Activated CD4-positive, alpha-beta T cell treated with anti-CD3 and anti-CD28 coated beads, Interleukin-2, Interleukin-4, amounts not matched to agents 100 ng/mL and 50 ng/mL, durations not matched to agents 16 hours and 8 hours (primary cell): Measurements from ENCODE around the gene ATP8A2.

Experiments used
- DNase-seq: peaks from one replicate; pipeline ENCODE4 v3.0.0-alpha.2; 2020; ENCODE audit warnings: low spot score

The ATP8A2 gene

GRCh38 chr13:25632166-25632888 is 260.6 kb downstream of the ATP8A2 start:
- no peak for DNase-seq

DNA sequence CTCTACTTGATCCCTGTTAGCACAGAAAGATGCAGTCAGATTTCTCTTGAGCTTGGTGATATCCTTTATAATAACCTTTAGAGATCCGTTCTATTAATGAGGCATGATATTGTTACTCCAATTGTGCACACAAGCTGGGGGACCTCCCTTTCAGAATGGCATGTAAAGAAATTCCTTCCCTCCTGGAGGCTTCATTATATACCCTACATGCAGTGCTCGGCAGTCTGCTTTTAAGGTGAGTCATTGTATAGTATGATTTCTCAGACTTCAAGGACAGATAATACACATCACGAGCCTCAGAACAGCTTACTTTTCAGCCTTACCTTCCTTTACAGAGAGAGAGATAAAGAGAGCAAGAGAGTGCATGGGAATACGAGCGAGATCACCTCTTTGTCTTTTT is 261.3 kb downstream of the ATP8A2 start:
- no peak for DNase-seq

DNA sequence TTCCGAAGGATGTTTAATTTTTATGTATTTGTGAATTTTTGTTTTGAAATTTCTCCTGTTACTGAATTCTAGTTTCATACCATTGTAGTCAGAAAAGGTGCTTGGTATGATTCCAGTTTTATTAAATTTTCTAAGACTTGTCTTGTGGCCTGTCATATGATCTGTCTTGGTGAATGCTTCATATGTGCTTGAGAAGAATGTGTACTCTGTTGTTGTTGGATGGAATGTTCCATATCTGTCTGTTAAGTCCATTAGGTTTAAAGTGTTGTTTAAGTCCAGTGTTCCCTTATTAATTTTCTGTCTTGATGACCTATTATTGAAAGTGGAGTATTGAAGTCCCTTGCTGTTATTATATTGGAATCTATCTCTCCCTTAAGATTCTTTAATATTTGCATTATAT is 273.9 kb downstream of the ATP8A2 start:
- no peak for DNase-seq

GRCh38 chr13:25649001-25649633 is 277.3 kb downstream of the ATP8A2 start:
- no peak for DNase-seq

DNA sequence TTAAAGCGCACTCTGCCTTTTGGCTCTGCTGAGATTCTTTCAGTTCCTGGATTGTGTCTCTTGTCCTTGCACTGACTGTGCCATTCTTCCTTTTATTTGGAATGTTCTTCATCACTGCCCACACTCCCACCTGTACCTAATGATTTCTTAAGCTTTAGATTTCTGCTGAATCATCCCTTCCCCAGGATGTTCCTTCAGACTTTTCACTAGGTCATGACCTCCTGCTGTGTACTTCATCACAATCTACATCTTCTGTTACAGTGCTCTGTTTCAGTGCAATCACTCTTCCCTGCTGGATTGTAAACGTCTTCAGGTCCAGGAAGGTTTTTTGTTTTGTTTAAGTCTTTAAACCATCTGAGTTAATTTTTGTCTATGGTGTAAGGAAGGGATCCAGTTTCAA is 281.0 kb downstream of the ATP8A2 start:
- no peak for DNase-seq

DNA sequence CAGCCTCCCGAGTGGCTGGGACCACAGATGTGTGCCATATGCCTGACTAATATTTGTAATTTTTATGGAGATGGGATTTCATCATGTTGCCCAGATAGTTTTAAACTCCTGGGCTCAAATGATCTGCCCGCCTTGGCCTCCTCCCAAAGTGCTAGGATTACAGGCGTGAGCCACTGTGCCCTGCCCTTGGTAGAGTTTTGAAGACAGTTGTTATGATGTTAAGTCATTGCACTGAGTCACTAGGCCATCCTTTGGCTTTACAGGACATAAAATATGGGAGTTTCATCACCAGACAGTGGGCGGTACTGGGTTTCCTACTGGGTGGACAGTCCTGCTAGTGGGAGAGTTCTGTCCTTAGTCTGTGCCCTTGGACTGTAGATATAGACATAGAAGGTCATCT is 282.5 kb downstream of the ATP8A2 start:
- DNase-seq: no peak

DNA sequence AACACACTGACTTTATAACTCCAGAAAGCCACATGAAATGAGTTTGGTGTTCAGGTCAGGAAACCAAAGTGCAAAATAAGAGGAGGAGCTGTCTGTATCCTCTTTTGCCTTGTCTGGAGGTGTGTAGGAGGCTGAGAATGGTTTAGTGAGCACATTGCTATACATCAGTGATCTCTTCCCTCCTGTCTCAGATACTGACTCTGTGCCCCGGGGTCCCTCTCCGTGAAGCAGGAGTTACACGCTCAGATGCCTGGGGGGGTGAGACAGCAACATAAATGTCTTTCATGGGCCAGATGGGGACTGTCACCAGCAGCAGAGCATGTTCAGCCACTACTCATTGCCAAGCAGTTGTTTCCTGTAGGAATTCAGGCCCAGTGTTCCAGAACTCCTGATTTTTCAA is 285.4 kb downstream of the ATP8A2 start:
- DNase-seq: no peak

DNA sequence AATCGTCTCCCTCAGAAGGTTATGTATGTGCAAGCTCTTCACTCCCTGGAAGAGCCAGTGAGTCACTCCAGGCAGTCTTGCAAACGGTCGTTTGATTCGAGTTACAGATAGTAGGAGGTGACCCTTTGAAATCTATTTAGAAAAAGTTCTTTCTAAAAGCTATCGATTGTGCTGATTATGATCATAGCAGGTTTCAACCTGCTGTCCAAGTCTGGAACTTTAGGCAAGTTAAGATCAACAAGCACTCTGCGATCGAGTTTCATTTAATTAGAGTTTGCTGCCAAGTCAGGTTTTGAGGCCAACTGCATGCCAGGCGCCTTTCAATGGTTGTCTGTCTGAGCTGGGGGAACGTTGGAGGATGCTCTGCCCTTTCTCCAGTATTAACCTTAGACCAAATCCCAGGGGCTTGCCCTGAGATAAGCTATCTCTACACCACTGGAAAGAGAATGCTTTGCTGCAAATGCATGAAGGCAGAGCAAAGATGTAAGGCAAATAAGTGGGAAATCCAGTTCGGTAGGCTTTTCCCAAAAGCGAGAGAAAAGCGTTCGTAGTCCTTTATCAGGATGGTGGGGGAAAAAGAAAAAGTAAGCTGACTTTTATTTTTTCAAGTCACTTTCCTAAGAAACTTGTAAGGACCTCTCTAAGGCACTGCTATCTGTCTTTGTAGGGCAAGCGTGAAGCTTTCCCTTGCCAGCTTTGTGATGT is 287.5 kb downstream of the ATP8A2 start:
- DNase-seq: no peak

DNA sequence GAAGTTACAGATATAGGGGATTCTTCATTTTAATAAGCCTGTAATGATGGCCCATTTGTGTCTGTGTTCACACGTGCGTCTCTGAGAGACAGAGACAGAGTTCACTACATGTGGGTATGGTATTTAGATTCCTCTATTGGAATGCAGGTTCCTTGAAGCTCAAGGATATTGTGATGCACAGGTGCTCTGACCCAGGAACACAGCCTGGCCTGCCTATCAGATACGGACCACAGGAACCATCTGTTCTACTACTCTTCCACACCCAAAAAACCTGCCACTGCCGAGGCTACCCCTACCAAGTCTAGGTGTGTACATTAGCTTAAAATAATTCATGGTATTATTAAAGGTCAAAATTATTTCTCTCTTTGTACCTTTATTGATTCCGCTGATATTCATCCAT is 289.2 kb downstream of the ATP8A2 start:
- no peak for DNase-seq

DNA sequence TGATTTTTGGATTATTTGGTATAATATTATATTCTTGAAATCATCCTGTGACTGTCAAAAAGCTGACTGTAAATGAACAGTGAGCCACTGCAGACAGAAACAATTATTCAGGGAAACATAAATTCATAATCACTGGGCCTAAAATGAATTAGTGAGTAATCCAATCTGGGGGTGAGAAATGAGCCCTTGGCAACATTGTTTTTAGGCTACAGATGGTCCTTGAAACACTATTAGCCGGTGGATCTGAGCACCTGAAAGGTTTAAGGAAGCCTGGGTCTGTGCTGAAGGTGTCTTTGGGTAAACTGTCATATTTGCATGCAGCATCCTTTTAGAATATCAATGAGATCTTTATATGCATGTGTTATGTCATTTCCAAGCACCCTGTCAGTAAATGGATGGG is 290.7 kb downstream of the ATP8A2 start:
- DNase-seq: no peak

DNA sequence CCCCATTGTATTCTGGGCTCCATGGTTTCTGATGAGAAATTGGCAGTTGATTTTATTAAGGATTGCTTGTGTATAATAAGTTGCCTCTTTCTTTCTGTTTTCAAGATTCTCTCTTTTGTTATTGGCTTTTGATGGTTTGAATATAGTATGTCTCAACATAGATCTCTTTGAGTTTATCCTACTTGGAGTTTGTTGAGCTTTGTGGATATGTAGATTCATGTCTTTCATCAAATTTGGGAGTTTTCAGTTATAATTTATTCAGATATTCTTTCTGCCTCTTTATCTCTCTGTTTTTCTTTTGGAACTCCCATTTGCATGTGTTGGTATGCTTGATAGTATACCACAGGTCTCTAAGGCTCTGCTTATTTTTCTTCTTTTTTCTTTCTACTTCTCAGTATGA is 296.6 kb downstream of the ATP8A2 start:
- DNase-seq: no peak

- DNase-seq: no peak
Measured at GRCh38 chr13:25673711-25674110, 301.9 kb downstream of the ATP8A2 start.

GRCh38 chr13:25674371-25674770 is 302.6 kb downstream of the ATP8A2 start:
- no peak for DNase-seq

DNA sequence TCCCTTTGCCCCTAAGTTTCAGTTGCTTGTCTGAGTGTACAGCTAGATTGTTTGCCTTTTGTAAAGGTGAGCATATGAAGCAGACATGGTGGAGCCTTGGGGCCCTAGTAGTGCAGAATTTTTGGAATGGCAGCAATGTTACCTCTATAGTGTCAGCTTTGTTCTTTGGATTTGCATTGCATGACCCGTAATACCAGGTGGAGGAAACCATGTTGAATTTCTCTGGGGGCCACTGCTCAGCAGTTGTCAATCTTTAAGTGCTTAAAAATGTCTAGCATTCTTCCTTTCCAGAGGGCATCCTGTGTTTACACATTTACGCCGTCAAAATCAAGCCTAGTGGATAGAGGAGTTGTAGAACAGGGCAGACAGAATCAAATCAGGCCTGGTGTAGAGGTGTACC is 303.3 kb downstream of the ATP8A2 start:
- DNase-seq: no peak

- no peak for DNase-seq
Measured at GRCh38 chr13:25677956-25678355, 306.2 kb downstream of the ATP8A2 start.

DNA sequence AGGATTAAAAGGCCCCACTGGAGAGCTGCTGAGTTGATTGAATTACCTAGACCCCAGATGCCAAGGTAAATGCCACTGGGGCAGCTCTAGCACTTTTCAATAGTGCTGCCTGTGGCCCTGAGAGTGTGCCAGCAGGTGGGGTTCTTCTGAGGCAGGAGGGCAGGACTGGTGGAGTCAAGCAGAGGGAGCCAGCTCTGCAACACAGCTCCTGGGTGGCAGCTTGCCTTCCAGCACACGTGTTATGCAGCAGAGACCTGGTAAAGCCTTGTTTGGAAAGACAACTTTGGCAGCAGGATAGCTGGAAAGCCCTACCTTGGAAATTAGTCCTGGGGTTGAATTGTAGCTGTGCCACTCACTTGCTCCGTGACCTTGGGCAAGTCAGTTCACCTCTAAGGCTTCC is 306.6 kb downstream of the ATP8A2 start:
- DNase-seq: no peak

DNA sequence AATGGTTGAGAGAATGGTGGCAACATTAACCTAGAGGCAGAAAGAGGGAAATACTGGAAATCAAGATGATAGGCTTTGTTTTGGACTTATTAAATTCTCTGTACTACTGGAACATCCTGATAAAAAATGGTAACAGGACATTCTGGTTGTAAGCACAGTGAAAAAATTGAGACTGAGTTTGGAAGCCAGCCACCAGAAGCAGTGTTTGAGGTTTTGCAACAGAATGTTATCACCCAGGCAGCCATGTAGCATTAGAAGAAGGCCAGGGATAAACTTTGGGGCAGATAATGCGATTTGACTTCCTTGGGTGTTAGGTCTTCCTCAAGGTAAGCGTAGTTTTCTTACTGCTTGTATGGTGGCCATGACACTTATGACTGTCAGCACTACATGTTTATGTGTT is 307.4 kb downstream of the ATP8A2 start:
- no peak for DNase-seq

GRCh38 chr13:25679936-25680335 is 308.2 kb downstream of the ATP8A2 start:
- no peak for DNase-seq

- DNase-seq: no peak
Measured at GRCh38 chr13:25682276-25682675, 310.5 kb downstream of the ATP8A2 start.

GRCh38 chr13:25683056-25683455 is 311.3 kb downstream of the ATP8A2 start:
- DNase-seq: no peak

DNA sequence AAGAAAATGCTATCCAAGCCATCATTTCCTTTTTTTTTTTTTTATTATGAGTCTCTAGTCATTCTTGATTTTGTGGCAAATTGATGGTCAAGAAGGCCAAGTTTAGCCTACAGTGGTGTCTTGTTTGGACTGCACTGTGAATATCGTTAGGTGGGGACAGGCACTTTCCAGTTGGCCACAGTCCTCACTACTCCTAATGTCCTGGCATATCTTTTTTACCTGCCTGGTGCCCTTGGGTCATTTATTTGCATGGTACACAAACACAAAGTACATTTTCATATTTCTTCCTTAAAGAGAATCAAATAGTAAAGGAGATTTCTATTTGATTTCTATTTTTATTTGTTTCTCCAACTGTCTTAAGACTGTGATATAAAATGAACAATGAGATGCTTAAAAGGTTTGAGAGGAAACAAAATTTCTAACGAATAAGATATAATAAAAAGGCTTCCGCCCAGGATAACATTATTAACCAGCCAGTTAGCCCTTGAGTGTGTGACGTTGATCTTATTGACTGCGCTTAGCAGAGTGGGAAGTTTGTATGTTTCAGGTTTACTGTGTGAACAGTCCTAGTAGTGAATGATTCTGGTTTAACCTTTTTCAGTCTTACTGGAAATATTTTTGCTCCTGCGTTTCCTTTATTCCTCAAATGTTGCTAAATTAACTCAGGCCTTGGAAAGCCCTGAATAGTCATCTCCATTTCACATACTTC is 312.0 kb downstream of the ATP8A2 start:
- no peak for DNase-seq

GRCh38 chr13:25684491-25684890 is 312.7 kb downstream of the ATP8A2 start:
- DNase-seq: no peak
